OCI-LY1 (cell line): Measurements from ENCODE around the gene OR4D11.

Experiments
- H2AFZ ChIP-seq: fragments of 200-600 bp; sonication (generic), shearing (Covaris generic); 2 replicates; pipeline ENCODE4 v1.6.0; 2014; ENCODE audit warnings: antibody characterized with exemption, mild to moderate bottlenecking, low read length
- H3F3A ChIP-seq: fragments of 200-600 bp; sonication (generic), shearing (Covaris generic); 2 replicates; pipeline ENCODE4 v1.6.0; 2014; ENCODE audit warnings: mild to moderate bottlenecking, antibody characterized with exemption, low read length, moderate library complexity; ENCODE audit not compliant: insufficient read depth
- H3K27ac ChIP-seq: fragments of 200-600 bp; sonication (generic); 2 replicates; pipeline ENCODE4 v1.5.1; 2014; ENCODE audit warnings: low read length, mixed run types, mild to moderate bottlenecking, low read depth; ENCODE audit not compliant: poor library complexity, severe bottlenecking
- H3K27me3 ChIP-seq: fragments of 200-600 bp; sonication (generic); 2 replicates; pipeline ENCODE4 v1.6.0; 2014; ENCODE audit warnings: antibody characterized with exemption, mild to moderate bottlenecking, low read length, moderate library complexity; ENCODE audit not compliant: insufficient read depth
- H3K36me3 ChIP-seq: fragments of 200-600 bp; sonication (generic); 2 replicates; pipeline ENCODE4 v1.6.1; 2014; ENCODE audit warnings: mild to moderate bottlenecking, antibody characterized with exemption, low read length, moderate library complexity, mixed read lengths; ENCODE audit not compliant: insufficient read depth
- H3K4me1 ChIP-seq: fragments of 200-600 bp; sonication (generic); 2 replicates; pipeline ENCODE4 v1.5.1; 2014; ENCODE audit warnings: mild to moderate bottlenecking, low read length, moderate library complexity; ENCODE audit not compliant: insufficient read depth, severe bottlenecking
- H3K4me2 ChIP-seq: fragments of 200-600 bp; sonication (generic), shearing (Covaris generic); 2 replicates; pipeline ENCODE4 v1.6.1; 2014; ENCODE audit warnings: low read length
- H3K4me3 ChIP-seq: fragments of 200-600 bp; sonication (generic); 2 replicates; pipeline ENCODE4 v1.5.1; 2014; ENCODE audit warnings: low read length, low read depth, mild to moderate bottlenecking, mixed read lengths; ENCODE audit not compliant: poor library complexity, severe bottlenecking
- H3K79me2 ChIP-seq: fragments of 200-600 bp; shearing (Covaris generic); 2 replicates; pipeline ENCODE4 v1.6.1; 2016; ENCODE audit warnings: mixed run types, low read length, mixed read lengths; ENCODE audit not compliant: insufficient read depth
- H3K9ac ChIP-seq: fragments of 200-600 bp; sonication (generic), shearing (Covaris generic); 2 replicates; pipeline ENCODE4 v1.6.1; 2014; ENCODE audit warnings: mild to moderate bottlenecking, low read length, mixed read lengths
- H3K9me2 ChIP-seq: fragments of 200-600 bp; sonication (generic), shearing (Covaris generic); 2 replicates; pipeline ENCODE4 v1.6.1; 2014; ENCODE audit warnings: low read depth, mild to moderate bottlenecking, low read length, mixed read lengths
- H3K9me3 ChIP-seq: fragments of 200-600 bp; shearing (Covaris generic); 2 replicates; pipeline ENCODE4 v1.6.1; 2014; ENCODE audit warnings: low read length, mixed read lengths
- H4K20me1 ChIP-seq: fragments of 200-600 bp; sonication (generic), shearing (Covaris generic); 2 replicates; pipeline ENCODE4 v1.6.0; 2016; ENCODE audit warnings: mild to moderate bottlenecking, low read length; ENCODE audit not compliant: insufficient read depth
- CTCF ChIP-seq: fragments of 200-600 bp; sonication (generic), shearing (Covaris generic); IDR thresholded peaks from 2 replicates; pipeline ENCODE4 v1.5.1; 2017; ENCODE audit warnings: mild to moderate bottlenecking, antibody characterized with exemption, low read length, moderate library complexity, mixed read lengths
- EZH2 ChIP-seq: fragments of 200-600 bp; sonication (generic), shearing (Covaris generic); IDR thresholded peaks from 2 replicates; pipeline ENCODE4 v1.8.0; 2017; ENCODE audit warnings: borderline replicate concordance, mixed run types, mild to moderate bottlenecking, antibody characterized with exemption, low read length, moderate library complexity, mixed read lengths

OR4D11 gene

GRCh38 chr11:59550368-59550841, 47.0 kb downstream of the OR4D11 start:
- Histone ChIP-seq H3K27me3 (no peaks in the 10 kb centered on the region), H3K4me3 (peak overlapping the region; percentile 60), H3K4me2 (peak overlapping the region; percentile 65), H2AFZ (0 out of 2 replicates have a peak overlapping the region, but pooled peaks have one; percentile 19), H3K9me3 (no peaks in the 10 kb centered on the region), H3K9ac (peak overlapping the region; percentile 52), H4K20me1 (no peaks in the 10 kb centered on the region), H3K4me1 (peaks cover 23% of the 10 kb centered on the region), H3K9me2 (no peaks in the 10 kb centered on the region), H3K27ac (peak overlapping the region; percentile 81), H3F3A (no peaks in the 10 kb centered on the region), H3K36me3 (no peaks in the 10 kb centered on the region), H3K79me2 (no peaks in the 10 kb centered on the region)
- no peak for TF ChIP-seq EZH2
- peak; percentile 51 for TF ChIP-seq CTCF

DNA sequence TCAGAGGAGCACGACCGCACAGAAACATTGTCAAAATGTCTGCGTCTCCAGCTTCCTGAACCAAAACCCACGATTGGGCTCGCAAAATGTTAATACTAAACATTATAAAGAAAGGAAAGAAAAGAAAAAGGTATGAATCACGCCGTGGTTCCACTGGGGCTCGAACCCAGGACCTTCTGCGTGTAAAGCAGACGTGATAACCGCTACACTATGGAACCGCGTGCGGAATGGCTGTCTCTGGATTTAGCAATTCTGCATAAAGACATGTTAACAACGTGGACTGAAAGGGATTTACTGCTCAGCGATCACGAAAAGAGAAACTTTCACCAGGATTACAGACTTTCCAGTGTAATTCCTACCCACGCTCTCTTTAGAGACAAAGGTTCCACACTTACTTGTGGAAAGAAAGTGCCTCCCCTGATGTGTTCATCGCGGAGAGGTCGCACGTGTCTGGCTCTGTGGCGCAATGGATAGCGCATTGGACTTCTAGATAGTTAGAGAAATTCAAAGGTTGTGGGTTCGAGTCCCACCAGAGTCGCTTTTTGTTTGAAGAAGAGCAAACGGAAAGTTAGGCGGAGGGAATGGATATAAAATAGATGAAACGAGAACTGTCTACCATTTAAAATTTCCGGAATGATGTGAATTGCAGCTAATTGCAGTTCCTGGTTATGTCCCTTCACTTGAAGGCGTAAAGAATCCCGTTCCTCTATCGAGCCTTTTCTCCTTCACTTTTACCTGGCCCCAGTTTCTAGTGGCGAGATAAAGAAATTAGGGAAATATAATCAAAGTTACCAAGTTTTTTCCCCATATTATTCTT, 47.7 kb downstream of the OR4D11 start:
- no peaks in the 10 kb centered on the region for H3K27me3 ChIP-seq
- H3K9me3 ChIP-seq: no peaks in the 10 kb centered on the region
- H4K20me1 ChIP-seq: no peaks in the 10 kb centered on the region
- 0 out of 2 replicates have a peak overlapping the region, but pooled peaks have one; percentile 19 for H2AFZ ChIP-seq
- no peaks in the 10 kb centered on the region for H3K36me3 ChIP-seq
- no peaks in the 10 kb centered on the region for H3K9me2 ChIP-seq
- peak overlapping the region; percentile 60 for H3K4me3 ChIP-seq
- no peaks in the 10 kb centered on the region for H3K79me2 ChIP-seq
- H3K4me2 ChIP-seq: peak overlapping the region; percentile 65
- H3K4me1 ChIP-seq: peaks cover 29% of the 10 kb centered on the region
- peak overlapping the region; percentile 81 for H3K27ac ChIP-seq
- TF ChIP-seq CTCF: no peak
- H3K9ac ChIP-seq: peak overlapping the region; percentile 52
- H3F3A ChIP-seq: no peaks in the 10 kb centered on the region

- no peak overlapping the region for H3K27ac ChIP-seq
- no peaks in the 10 kb centered on the region for H3K36me3 ChIP-seq
- H3K27me3 ChIP-seq: no peaks in the 10 kb centered on the region
- peak overlapping the region; percentile 60 for H3K4me3 ChIP-seq
- no peaks in the 10 kb centered on the region for H4K20me1 ChIP-seq
- TF ChIP-seq CTCF (no peak), EZH2 (no peak)
- H3K4me2 ChIP-seq: peak overlapping the region; percentile 65
- H3K9me2 ChIP-seq: no peaks in the 10 kb centered on the region
- no peaks in the 10 kb centered on the region for H3K79me2 ChIP-seq
- H3K9me3 ChIP-seq: no peaks in the 10 kb centered on the region
- peak overlapping the region; percentile 52 for H3K9ac ChIP-seq
- H3K4me1 ChIP-seq: peaks cover 37% of the 10 kb centered on the region
- H3F3A ChIP-seq: peaks cover 3% of the 10 kb centered on the region
- H2AFZ ChIP-seq: no peak overlapping the region
These were observed 48.5 kb downstream of the OR4D11 start for GRCh38 chr11:59551659-59552521.
